Thyroid gland (tissue), 4 donors: ENCODE measurements around the gene DNAJB9. TPM values are rescaled to one million over a fixed set of nuclear protein-coding genes. Genes with fewer than 3 reads are reported as not detected.

ENCODE experiments used
- total RNA-seq, 4 donors: library from RNA; depleted of rRNA; stranded (reverse); fragments of >200 nt; gene quantifications; one replicate each; pipeline ENCODE4 v1.2.3, GENCODE V29; 2016

Gene DNAJB9
- total RNA-seq, 4 donors from 2014 or later: 68.4 to 105 (median 92.0) TPM

Other genes with a start within 250 kb of the DNAJB9 start
- gene NRCAM, start 113.4 kb upstream of the DNAJB9 start, total RNA-seq: 10 to 100 TPM; 10.1 to 19.5 (median 13.0) TPM
- 10 to 100 TPM; 42.9 to 62.1 (median 47.2) TPM for gene PNPLA8, start 43.7 kb upstream of the DNAJB9 start, total RNA-seq
- 10 to 100 TPM; 32.2 to 48.3 (median 38.9) TPM for gene THAP5, start 168 bp upstream of the DNAJB9 start, total RNA-seq